Pulmonary artery endothelial cell (primary cell): Measurements from ENCODE around the gene GPAT2. TPM values are rescaled to one million over a fixed set of nuclear protein-coding genes. Genes with fewer than 3 reads are reported as not detected.

ENCODE experiments used
- total RNA-seq: library from RNA; depleted of rRNA; stranded (reverse); fragments of >200 nt; gene quantifications from 2 replicates; pipeline ENCODE4 v1.2.3, GENCODE V29; 2014

GPAT2 gene
- total RNA-seq, 1 donor from 2014 or later: 6.3 TPM

Other genes with a start within 250 kb of the GPAT2 start
- gene ANKRD36C, start 43.1 kb downstream of the GPAT2 start, total RNA-seq: 39.6 and 45.0 TPM in 2 replicates
- not detected in 2 replicates for gene ADRA2B, start 81.7 kb upstream of the GPAT2 start, total RNA-seq
- gene ASTL, start 103.6 kb upstream of the GPAT2 start, total RNA-seq: 0.07 TPM in 1 of 2 replicates, not detected in the other
- gene DUSP2, start 110.5 kb upstream of the GPAT2 start, total RNA-seq: 0.42 and 0.53 TPM in 2 replicates
- 159 and 229 TPM in 2 replicates for gene STARD7, start 173.9 kb upstream of the GPAT2 start, total RNA-seq
- 17.1 and 22.4 TPM in 2 replicates for gene TMEM127, start 231.1 kb upstream of the GPAT2 start, total RNA-seq
- 96.7 and 106 TPM in 2 replicates for gene CIAO1, start 231.3 kb upstream of the GPAT2 start, total RNA-seq